GM18519 (cell line): ENCODE data around the gene NBAS.

Experiments
- ATAC-seq: cut with Tn5 transposase; IDR thresholded peaks from one replicate; pipeline ENCODE4 v1.9.1; 2021; ENCODE audit warnings: mild to moderate bottlenecking, moderate library complexity; ENCODE audit not compliant: unreplicated experiment, low FRiP score

Gene NBAS

DNA sequence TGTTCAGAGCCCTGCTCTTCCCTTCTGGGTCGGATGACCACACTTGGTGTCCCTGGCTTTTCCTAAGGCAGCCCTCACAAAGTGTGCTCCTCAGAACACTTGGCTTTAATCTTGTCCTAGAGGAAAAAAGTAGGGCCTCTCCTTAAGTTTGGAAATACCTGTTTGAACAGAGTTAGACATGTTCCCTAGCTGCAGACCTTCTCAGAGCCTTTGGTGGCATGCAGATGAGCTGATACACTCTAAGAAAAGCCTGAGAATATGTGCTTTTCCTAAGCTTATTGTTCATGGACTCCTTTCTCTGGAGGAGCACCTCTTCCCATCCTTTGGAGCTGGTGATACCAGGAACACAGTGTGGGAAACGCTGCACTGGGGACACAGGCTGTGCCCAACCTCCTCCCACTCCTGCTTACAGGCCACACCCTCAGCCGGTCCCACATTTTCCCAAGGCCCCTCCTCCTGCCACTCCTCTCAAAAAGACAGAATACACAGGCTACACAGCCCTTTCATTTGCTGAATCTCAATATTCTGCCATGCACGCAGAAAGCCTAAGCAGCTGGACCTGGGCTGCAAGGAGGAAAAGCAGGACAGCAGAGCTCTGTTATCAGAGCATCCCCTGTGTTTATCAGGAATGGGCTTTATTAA, 443.6 kb downstream of the NBAS start:
- no peak for ATAC-seq
